ENCODE data around the gene MOSMO. TPM values are rescaled to one million over a fixed set of nuclear protein-coding genes. Genes with fewer than 3 reads are reported as not detected.

The MOSMO gene
- polyA plus RNA-seq, 1 experiment: 15.8 TPM

GRCh38 chr16:22010902-22011301 lies 3.0 kb downstream of the MOSMO start:
- CTCF ChIA-PET: interaction anchor here (0.5 to 9.4 kb wide), 2 partner anchors 68 to 302 kb away, joined by 3 to 208 read pairs; no protein-coding TSS in a partner anchor
- POLR2A ChIA-PET: no interaction called here
- no peak for TF ChIP-seq CTCF (IDR thresholded peaks at IDR 0.05; ENCODE audit: low read depth, low read length)
- Histone ChIP-seq H3K27ac (ENCODE audit: low read depth, low read length) (no peak overlapping the region), H3K9me3 (ENCODE audit: control insufficient read depth, insufficient read depth, low read length) (peaks cover 2% of the 10 kb centered on the region; the same call in 1 of the 2 replicates), H3K27me3 (ENCODE audit: control insufficient read depth, insufficient read depth, low read length) (no peaks in the 10 kb centered on the region), H3K4me3 (ENCODE audit: low read depth, low read length) (no peak overlapping the region)
- no peak for DNase-seq (ENCODE audit: low read depth, low spot score)

- H3K4me3 ChIP-seq (ENCODE audit: low read depth, low read length): no peak overlapping the region
- ChIA-PET CTCF (interaction anchor here (0.5 to 9.4 kb wide), 4 partner anchors 66 to 388 kb away, joined by 3 to 208 read pairs (median 4); no protein-coding TSS in a partner anchor), POLR2A (interaction anchor here (0.6 kb wide), 1 partner anchor 53 kb away, joined by 3 read pairs; no protein-coding TSS in a partner anchor)
- H3K27me3 ChIP-seq (ENCODE audit: control insufficient read depth, insufficient read depth, low read length): no peaks in the 10 kb centered on the region
- peaks cover 2% of the 10 kb centered on the region; the same call in 1 of the 2 replicates for H3K9me3 ChIP-seq (ENCODE audit: control insufficient read depth, insufficient read depth, low read length)
- H3K27ac ChIP-seq (ENCODE audit: low read depth, low read length): no peak overlapping the region
- no peak for TF ChIP-seq CTCF (IDR thresholded peaks at IDR 0.05; ENCODE audit: low read depth, low read length)
- no peak for DNase-seq (ENCODE audit: low read depth, low spot score)
Observed at GRCh38 chr16:22012241-22012640, 4.3 kb downstream of the MOSMO start.

GRCh38 chr16:22013486-22013885 lies 5.6 kb downstream of the MOSMO start:
- no peak overlapping the region for H3K27ac ChIP-seq (ENCODE audit: low read depth, low read length)
- no peak for DNase-seq (ENCODE audit: low read depth, low spot score)
- no peaks in the 10 kb centered on the region for H3K27me3 ChIP-seq (ENCODE audit: control insufficient read depth, insufficient read depth, low read length)
- POLR2A ChIA-PET: interaction anchor here (0.7 kb wide), 1 partner anchor 9 kb away, joined by 16 read pairs; no protein-coding TSS in a partner anchor
- no peak for TF ChIP-seq CTCF (IDR thresholded peaks at IDR 0.05; ENCODE audit: low read depth, low read length)
- peaks cover 2% of the 10 kb centered on the region; the same call in 1 of the 2 replicates for H3K9me3 ChIP-seq (ENCODE audit: control insufficient read depth, insufficient read depth, low read length)
- CTCF ChIA-PET: interaction anchor here (6.2 kb wide), 1 partner anchor 64 kb away, joined by 52 read pairs; no protein-coding TSS in a partner anchor
- H3K4me3 ChIP-seq (ENCODE audit: low read depth, low read length): no peak overlapping the region

GRCh38 chr16:22014271-22014873 lies 6.5 kb downstream of the MOSMO start:
- POLR2A ChIA-PET: no interaction called here
- no peak for TF ChIP-seq CTCF (IDR thresholded peaks at IDR 0.05; ENCODE audit: low read depth, low read length)

GRCh38 chr16:22016927-22017326 lies 9.0 kb downstream of the MOSMO start:
- CTCF ChIA-PET: interaction anchor here (0.6 to 6.2 kb wide), 4 partner anchors 8 to 189 kb away, joined by 3 to 52 read pairs (median 4); partner anchors contain the start of gene EEF2K

More at GRCh38 chr16:22014271-22014873, 6.5 kb downstream of the MOSMO start:
- H3K27me3 ChIP-seq (ENCODE audit: control insufficient read depth, insufficient read depth, low read length): no peaks in the 10 kb centered on the region
- CTCF ChIA-PET: interaction anchor here (6.2 kb wide), 1 partner anchor 64 kb away, joined by 52 read pairs; no protein-coding TSS in a partner anchor
- H3K4me3 ChIP-seq (ENCODE audit: low read depth, low read length): no peak overlapping the region
- no peak for DNase-seq (ENCODE audit: low read depth, low spot score)
- H3K27ac ChIP-seq (ENCODE audit: low read depth, low read length): no peak overlapping the region
- no peaks in the 10 kb centered on the region for H3K9me3 ChIP-seq (ENCODE audit: control insufficient read depth, insufficient read depth, low read length)

More at GRCh38 chr16:22016927-22017326, 9.0 kb downstream of the MOSMO start:
- Histone ChIP-seq H3K4me3 (ENCODE audit: low read depth, low read length) (no peak overlapping the region), H3K27ac (ENCODE audit: low read depth, low read length) (no peak overlapping the region), H3K9me3 (ENCODE audit: control insufficient read depth, insufficient read depth, low read length) (no peaks in the 10 kb centered on the region), H3K27me3 (ENCODE audit: control insufficient read depth, insufficient read depth, low read length) (no peaks in the 10 kb centered on the region)
- POLR2A ChIA-PET: no interaction called here
- DNase-seq (ENCODE audit: low read depth, low spot score): no peak
- TF ChIP-seq CTCF (IDR thresholded peaks at IDR 0.05; ENCODE audit: low read depth, low read length): no peak

All from AG04450 (cell line).